Lung (tissue), 12 donors: ENCODE measurements around the gene ZNF599. TPM values are rescaled to one million over a fixed set of nuclear protein-coding genes. Genes with fewer than 3 reads are reported as not detected.

ENCODE experiments used
- ATAC-seq: fragments of 200-7000 bp; cut with Tn5 transposase; one replicate; pipeline ENCODE4 v1.9.1; 2020; ENCODE audit warnings: moderate number of reproducible peaks; ENCODE audit not compliant: insufficient read depth, low FRiP score
- DNase-seq, 3 donors: peaks; one replicate each; pipeline ENCODE4 v3.0.0-alpha.2; 2013 to 2017
- H3K27ac ChIP-seq, 2 donors: one replicate each; pipeline ENCODE4 v1.5.1; 2013; ENCODE audit warnings: mild to moderate bottlenecking in 2 of 2, moderate library complexity in 2 of 2, control low read depth in 1 of 2, inconsistent platforms in 1 of 2, low read depth in 1 of 2, low read length in 1 of 2
- H3K27me3 ChIP-seq, 3 donors: one replicate each; pipeline ENCODE4 v1.5.1; 2013; ENCODE audit warnings: low read length in 2 of 3; ENCODE audit not compliant: control insufficient read depth in 3 of 3, insufficient read depth in 3 of 3
- H3K36me3 ChIP-seq, 4 donors: one replicate each; pipeline ENCODE4 v1.5.1; 2013; ENCODE audit warnings: low read length in 4 of 4, mild to moderate bottlenecking in 1 of 4, moderate library complexity in 1 of 4; ENCODE audit not compliant: control insufficient read depth in 4 of 4, insufficient read depth in 4 of 4
- H3K4me1 ChIP-seq, 5 donors: one replicate each; pipeline ENCODE4 v1.5.1; 2013; ENCODE audit warnings: low read length in 5 of 5, mild to moderate bottlenecking in 2 of 5, moderate library complexity in 1 of 5; ENCODE audit not compliant: control insufficient read depth in 5 of 5, insufficient read depth in 5 of 5
- H3K4me3 ChIP-seq: one replicate; pipeline ENCODE4 v1.5.1; 2013; ENCODE audit warnings: mild to moderate bottlenecking, control low read depth, moderate library complexity
- H3K9ac ChIP-seq, 2 donors: one replicate each; pipeline ENCODE4 v1.5.1; 2013; ENCODE audit warnings: low read length in 2 of 2, control low read depth in 1 of 2; ENCODE audit not compliant: insufficient read depth in 1 of 2
- H3K9me3 ChIP-seq, 4 donors: one replicate each; pipeline ENCODE4 v1.5.1; 2013; ENCODE audit warnings: low read length in 3 of 4, mild to moderate bottlenecking in 1 of 4, moderate library complexity in 1 of 4; ENCODE audit not compliant: control insufficient read depth in 4 of 4, insufficient read depth in 3 of 4
- CTCF ChIP-seq: IDR thresholded peaks from 2 replicates; pipeline ENCODE4 v1.5.1; 2012; ENCODE audit warnings: mild to moderate bottlenecking; ENCODE audit errors: control extremely low read depth, extremely low read depth
- WGBS, 2 donors: extraction: QIAGEN DNeasy Blood & Tissue Kit; methylation state at CpG; one replicate each; pipeline ENCODE4 v1.1.7; 2013; 5-methylcytosine and 5-hydroxymethylcytosine counted together
- polyA plus RNA-seq, 2 donors: library from polyadenylated mRNA; stranded (reverse); fragments of 200-250 nt; gene quantifications; one replicate each; pipeline ENCODE4 v1.2.1, GENCODE V29; 2013
- total RNA-seq, 2 donors: library from RNA; depleted of rRNA in 1 of 2; stranded (reverse); fragments of >200 nt in 1 of 2; gene quantifications; one replicate each; pipeline ENCODE4 v1.2.1, GENCODE V29; 2014 to 2021
- donor health status: control.
- donor health status: control.
- donor health status: Bipolar disorder and iron deficiency.
- donor health status: healthy.
- donor health status: DM: yes; HTN: yes; CAD: no.

The ZNF599 gene
- total and polyA plus RNA-seq, 4 donors = 3.6 to 11.2 (median 6.6) TPM

GRCh38 chr19:34744896-34745690 lies 27.9 kb downstream of the ZNF599 start:
- H3K36me3 ChIP-seq = peaks cover 4 to 38% (median 19%) of the 10 kb centered on the region in 4 donors
- no peak overlapping the region for H3K4me3 ChIP-seq
- H3K4me1 ChIP-seq = no peaks in the 10 kb centered on the region
- H3K9ac ChIP-seq = no peak overlapping the region
- peaks cover 4 to 33% (median 19%) of the 10 kb centered on the region in 4 donors for H3K9me3 ChIP-seq
- no peak overlapping the region for H3K27ac ChIP-seq
- no peaks in the 10 kb centered on the region for H3K27me3 ChIP-seq
- no peak for TF ChIP-seq CTCF
- 93 to 94% methylated on average over 3 of the region's 3 CpGs for WGBS, 2 donors
- no peak for ATAC-seq
- DNase-seq = no peak

- H3K36me3 ChIP-seq = peaks cover 10 to 33% (median 22%) of the 10 kb centered on the region in 4 donors
- peak overlapping the region; percentile 66 to 98 for H3K9ac ChIP-seq
- TF ChIP-seq CTCF = no peak
- H3K4me3 ChIP-seq = peak overlapping the region; percentile 91
- 17 to 22% methylated on average over 16 of the region's 16 CpGs for WGBS, 2 donors
- ATAC-seq (no peak), DNase-seq (peak in 1 of 3 donors; percentile 93)
- H3K27ac ChIP-seq = peak overlapping the region; percentile 99 to 100
- peaks cover 3 to 15% (median 9%) of the 10 kb centered on the region in 5 donors for H3K4me1 ChIP-seq
- H3K27me3 ChIP-seq = no peaks in the 10 kb centered on the region
- peaks cover 0 to 15% (median 10%) of the 10 kb centered on the region in 4 donors for H3K9me3 ChIP-seq
Observed at GRCh38 chr19:34734537-34735103, 38.4 kb downstream of the ZNF599 start.

- peak within 1 kb of the TSS; percentile 66 to 98 for H3K9ac ChIP-seq
- ATAC-seq (peak; percentile 93), DNase-seq (peak; percentile 90 to 96 (median 95))
- H3K9me3 ChIP-seq = peaks cover 0 to 13% (median 6%) of the 10 kb centered on the region in 4 donors
- no peaks in the 10 kb centered on the region for H3K27me3 ChIP-seq
- WGBS, 2 donors = 0% methylated on average over 62 to 67 of the region's 67 CpGs
- peak within 1 kb of the TSS; percentile 91 for H3K4me3 ChIP-seq
- peaks cover 6 to 27% (median 16%) of the 10 kb centered on the region in 4 donors for H3K36me3 ChIP-seq
- TF ChIP-seq CTCF = no peak
- peak within 1 kb of the TSS; percentile 99 to 100 for H3K27ac ChIP-seq
- peaks cover 3 to 15% (median 9%) of the 10 kb centered on the region in 5 donors for H3K4me1 ChIP-seq
Observed at GRCh38 chr19:34733746-34734536, 39.1 kb downstream of the ZNF599 start, which contains the start of gene ZNF181. Gene ZNF181, plus strand, starts transcription at chr19:34734243. Its CDS starts 795 bp downstream, at chr19:34735038.
